H1 (cell line): ENCODE data around the gene TATDN2. TPM values are rescaled to one million over a fixed set of nuclear protein-coding genes. Genes with fewer than 3 reads are reported as not detected.

Source experiments
- CTBP2 ChIP-seq: IDR thresholded peaks from 2 replicates; pipeline ENCODE4 v1.7.0; 2011; ENCODE audit warnings: borderline replicate concordance, mild to moderate bottlenecking, moderate library complexity, mixed read lengths, low read length; ENCODE audit not compliant: insufficient read depth, insufficient read length
- FOSL1 ChIP-seq: IDR thresholded peaks from 2 replicates; pipeline ENCODE4 v1.6.1; 2011; ENCODE audit warnings: mild to moderate bottlenecking, low read depth, low read length, moderate library complexity; ENCODE audit not compliant: insufficient read depth
- ZNF274 ChIP-seq: IDR thresholded peaks from 2 replicates; pipeline ENCODE4 v1.7.0; 2012; ENCODE audit warnings: low read length, borderline replicate concordance; ENCODE audit errors: extremely low read depth
- polyA plus RNA-seq, 7 experiments: library from polyadenylated mRNA; depleted of rRNA in 3 of 7; stranded (reverse) in 5 of 7; unstranded in 2 of 7; fragments of >200 nt in 5 of 7; fragments of 200-250 nt in 2 of 7; gene quantifications; 1 replicate in 5 of 7; 2 replicates in 1 of 7; 4 replicates in 1 of 7; pipeline versions ENCODE4 v1.2.1 to v1.2.3, GENCODE V29; 2011 to 2013; ENCODE audit warnings: missing spikeins in 2 of 7, mixed read lengths in 2 of 7
- total RNA-seq: library from RNA; stranded (reverse); fragmentation: NEBNext Ultra II Directional; extraction: Animal tissue kit (Norgen Biotek cat#: 25700); gene quantifications from 2 replicates; pipeline ENCODE4 v1.2.1, GENCODE V29; 2021

Gene TATDN2
- total and polyA plus RNA-seq, 2 of the 8 experiments (the other 6 are each of a cell fraction or from before 2014, with no cell fraction given): 12.1 to 34.8 TPM

- TF ChIP-seq CTBP2: no peak
- no peak for TF ChIP-seq ZNF274
- TF ChIP-seq FOSL1: no peak
These were observed 35.0 kb upstream of the TATDN2 start (continued) for GRCh38 chr3:10213156-10213792.
